GM12878 (cell line): Measurements from ENCODE around the gene DRC1. TPM values are rescaled to one million over a fixed set of nuclear protein-coding genes. Genes with fewer than 3 reads are reported as not detected.

Experiments used
- ATAC-seq: fragments of 200-7000 bp; cut with Tn5 transposase; 3 replicates; pipeline ENCODE4 v1.9.1; 2020; ENCODE audit warnings: mild to moderate bottlenecking, moderate library complexity
- BruUV-seq: library from RNA; stranded (reverse); fragments of 400-500 nt; replicated peaks from 2 replicates; lab custom pipeline; 2021; lab: Mats Ljungman, UMichigan
- CTCF ChIA-PET: fragments of 300-600 bp; sonication (Branson Sonifier 250); formaldehyde crosslinking; extraction: SDS; loops from one replicate; lab custom pipeline; 2021; ENCODE audit warnings: inconsistent platforms; lab: Yijun Ruan, JAX
- POLR2A ChIA-PET: fragments of 350-600 bp; formaldehyde crosslinking; extraction: SDS; loops from one replicate; lab custom pipeline; 2021; ENCODE audit warnings: inconsistent platforms; lab: Charles Lee
- RAD21 ChIA-PET: fragments of 300-600 bp; sonication (Branson Sonifier 250); formaldehyde crosslinking; loops from one replicate; lab custom pipeline; 2023; ENCODE audit warnings: antibody characterized with exemption; ENCODE audit not compliant: unreplicated experiment; lab: Charles Lee
- SMC1A ChIA-PET: fragments of 300-600 bp; sonication (Branson Sonifier 250); formaldehyde crosslinking; loops from one replicate; lab custom pipeline; 2023; ENCODE audit not compliant: unreplicated experiment, uncharacterized antibody; lab: Charles Lee
- DNase-seq: peaks from one replicate; pipeline ENCODE4 v3.0.0-alpha.2; 2011; ENCODE audit warnings: low read depth, low spot score
- FAIRE-seq: peaks from 3 replicates; lab custom pipeline; 2011; peaks lifted over from hg19 to GRCh38; lab: Jason Lieb, UNC
- H2AFZ ChIP-seq: 2 replicates; pipeline ENCODE4 v1.6.0; 2011; ENCODE audit warnings: low read depth, low read length, control low read depth; ENCODE audit not compliant: control insufficient read depth
- H3K27ac ChIP-seq: 2 replicates; pipeline ENCODE4 v1.5.1; 2011; ENCODE audit warnings: control low read depth; ENCODE audit not compliant: control insufficient read depth, insufficient read depth
- H3K27me3 ChIP-seq, 2 experiments: replicated peaks in 1 of 2; 2 replicates each; pipeline versions ENCODE4 v1.6.0 to v1.6.1; 2011; ENCODE audit warnings: low read length in 1 of 2; ENCODE audit not compliant: control insufficient read depth in 2 of 2, insufficient read depth in 2 of 2
- H3K36me3 ChIP-seq, 2 experiments: 2 replicates each; pipeline ENCODE4 v1.5.1; 2011; ENCODE audit warnings: low read length in 1 of 2; ENCODE audit not compliant: control insufficient read depth in 2 of 2, insufficient read depth in 2 of 2
- H3K4me1 ChIP-seq: 2 replicates; pipeline ENCODE4 v1.6.1; 2011; ENCODE audit warnings: mild to moderate bottlenecking, low read length, moderate library complexity, mixed read lengths; ENCODE audit not compliant: control insufficient read depth, insufficient read depth
- H3K4me2 ChIP-seq: 2 replicates; pipeline ENCODE4 v1.6.0; 2011; ENCODE audit warnings: control low read depth; ENCODE audit not compliant: control insufficient read depth, insufficient read depth
- H3K4me3 ChIP-seq: fragments of 200-600 bp; sonication (generic); 2 replicates; pipeline ENCODE4 v1.5.1; 2016
- H3K79me2 ChIP-seq: 2 replicates; pipeline ENCODE4 v1.6.0; 2011; ENCODE audit warnings: low read length; ENCODE audit not compliant: control insufficient read depth, insufficient read depth
- H3K9ac ChIP-seq: 2 replicates; pipeline ENCODE4 v1.8.0; 2011; ENCODE audit warnings: low read length, control low read depth, mixed read lengths; ENCODE audit not compliant: control insufficient read depth, insufficient read depth
- H3K9me3 ChIP-seq: replicated peaks from 3 replicates; pipeline ENCODE4 v1.5.1; 2011; ENCODE audit warnings: mild to moderate bottlenecking, low read length; ENCODE audit not compliant: control insufficient read depth, insufficient read depth
- H4K20me1 ChIP-seq: 2 replicates; pipeline ENCODE4 v1.6.0; 2011; ENCODE audit not compliant: control insufficient read depth, insufficient read depth
- CBX5 ChIP-seq: sonication (generic); IDR thresholded peaks from 2 replicates; pipeline ENCODE4 v1.6.1; 2016; ENCODE audit warnings: low read depth, moderate library complexity, mild to moderate bottlenecking, inconsistent platforms
- CREB1 ChIP-seq: IDR thresholded peaks from 2 replicates; pipeline ENCODE4 v1.6.1; 2012; ENCODE audit warnings: low read depth, mild to moderate bottlenecking, inconsistent platforms
- DPF2 ChIP-seq: fragments of 450-650 bp; IDR thresholded peaks from 2 replicates; pipeline ENCODE4 v1.6.1; 2017; ENCODE audit warnings: mild to moderate bottlenecking
- HDAC2 ChIP-seq: fragments of 200-600 bp; sonication (generic); IDR thresholded peaks from 2 replicates; pipeline ENCODE4 v1.6.1; 2017
- HDGF ChIP-seq: fragments of 450-650 bp; IDR thresholded peaks from 2 replicates; pipeline ENCODE4 v1.6.1; 2016; ENCODE audit warnings: antibody characterized with exemption
- IRF4 ChIP-seq: IDR thresholded peaks from 2 replicates; pipeline ENCODE4 v1.6.1; 2011; ENCODE audit warnings: low read depth, low read length
- KAT2A ChIP-seq: conservative IDR thresholded peaks from 2 replicates; pipeline ENCODE4 v1.6.1; 2011; ENCODE audit warnings: low read depth, low read length; ENCODE audit not compliant: control insufficient read depth
- MYC ChIP-seq: IDR thresholded peaks from 2 replicates; pipeline ENCODE4 v1.6.1; 2011; ENCODE audit warnings: mild to moderate bottlenecking, low read length, moderate library complexity, inconsistent platforms; ENCODE audit not compliant: insufficient read depth, insufficient replicate concordance, insufficient read length, severe bottlenecking
- NFXL1 ChIP-seq: fragments of 450-650 bp; IDR thresholded peaks from 2 replicates; pipeline ENCODE4 v1.6.1; 2017; ENCODE audit warnings: antibody characterized with exemption, mild to moderate bottlenecking, borderline replicate concordance
- STAT1 ChIP-seq: fragments of 450-650 bp; conservative IDR thresholded peaks from 2 replicates; pipeline ENCODE4 v1.6.1; 2014; ENCODE audit warnings: antibody characterized with exemption, mild to moderate bottlenecking
- SUZ12 ChIP-seq: fragments of 200-600 bp; sonication (generic); IDR thresholded peaks from one replicate; pipeline ENCODE4 v1.6.1; 2018; ENCODE audit warnings: antibody characterized with exemption, mild to moderate bottlenecking; ENCODE audit not compliant: unreplicated experiment
- YBX1 ChIP-seq: fragments of 450-650 bp; IDR thresholded peaks from 2 replicates; pipeline ENCODE4 v1.6.1; 2016; ENCODE audit warnings: antibody characterized with exemption
- ZNF384 ChIP-seq: IDR thresholded peaks from 2 replicates; pipeline ENCODE4 v1.6.1; 2012; ENCODE audit warnings: low read depth, mild to moderate bottlenecking, low read length, improper control_type of control experiment, borderline replicate concordance
- WGBS: methylation state at CpG from one replicate; pipeline ENCODE4 v1.1.6; 2016; ENCODE audit warnings: low lambda C conversion rate; ENCODE audit not compliant: insufficient replicate concordance, insufficient coverage; ENCODE audit errors: missing lambda C conversion rate; 5-methylcytosine and 5-hydroxymethylcytosine counted together
- in situ Hi-C: fragments of 300-500 bp; cut with MboI; formaldehyde crosslinking; loops from 9 replicates; pipeline ENCODE4 v1.14.3; 2018; ENCODE audit warnings: mixed read lengths
- intact Hi-C: fragments of 100-400 bp; cut with micrococcal nuclease; formaldehyde crosslinking; loops from one replicate; pipeline ENCODE4 v1.14.2; 2022; ENCODE audit not compliant: unreplicated experiment
- polyA plus RNA-seq, 11 experiments: library from polyadenylated mRNA; depleted of rRNA in 4 of 11; unstranded in 6 of 11; stranded (reverse) in 5 of 11; fragments of >200 nt; fragmentation: Nextera tagmentation in 4 of 11; fragmentation: Illumina TruSeq in 1 of 11; extraction: Ambion mirVana in 4 of 11; extraction: Trizol in 1 of 11; gene quantifications; 1 replicate in 1 of 11; 2 replicates in 10 of 11; pipeline versions ENCODE4 v1.2.1 to v1.2.3, GENCODE V29; 2011 to 2016; ENCODE audit warnings: inconsistent platforms in 2 of 11, missing spikeins in 2 of 11, low read depth in 1 of 11
- total RNA-seq, 4 experiments: library from RNA; depleted of rRNA in 3 of 4; stranded (reverse); fragments of >200 nt in 3 of 4; fragmentation: Illumina TruSeq in 1 of 4; extraction: Trizol in 1 of 4; gene quantifications; 2 replicates each; pipeline versions ENCODE4 v1.2.1 to v1.2.3, GENCODE V29; 2013 to 2021
- TF ChIP-seq, protein P1 (sequence below): fragments of 450-650 bp; IDR thresholded peaks from 2 replicates; pipeline ENCODE4 v1.6.1; 2017; ENCODE audit warnings: borderline replicate concordance
- TF ChIP-seq, protein P2 (sequence below): fragments of 450-650 bp; IDR thresholded peaks from 2 replicates; pipeline ENCODE4 v1.6.1; 2017; ENCODE audit warnings: mild to moderate bottlenecking, low read depth, inconsistent platforms; ENCODE audit not compliant: poor library complexity, severe bottlenecking
- TF ChIP-seq, protein P3 (sequence below): fragments of 450-650 bp; IDR thresholded peaks from 2 replicates; pipeline ENCODE4 v1.6.1; 2017; ENCODE audit warnings: mild to moderate bottlenecking

The DRC1 gene
- total and polyA plus RNA-seq, 10 of the 15 experiments (the other 5 are each of a cell fraction or from before 2014, with no cell fraction given): 0.03 TPM; not detected in 9

DNA sequence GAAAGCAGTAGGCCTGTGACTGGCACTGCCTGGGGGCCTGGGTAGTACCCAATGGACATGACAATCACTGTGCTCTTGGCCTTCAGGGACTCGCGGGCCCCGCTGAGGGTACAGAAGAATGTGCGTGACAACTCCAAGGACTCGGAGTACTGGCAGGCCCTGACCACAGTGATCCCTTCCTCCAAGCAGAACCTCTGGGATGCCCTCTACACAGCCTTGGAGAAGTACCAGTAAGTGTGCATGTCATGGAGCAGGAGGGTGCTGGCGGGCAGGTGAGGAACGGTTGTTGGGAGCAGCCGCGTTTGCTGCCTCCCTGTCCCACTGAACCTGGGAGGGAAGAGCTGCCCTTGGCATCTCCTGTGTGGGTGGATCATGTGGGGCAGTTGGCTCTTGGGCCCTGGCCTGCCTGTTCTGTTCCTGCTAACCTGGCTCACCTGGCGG is 52.9 kb downstream of the DRC1 start:
- Histone ChIP-seq H3K27ac (no peak overlapping the region), H2AFZ (no peak overlapping the region), H3K27me3 (peaks cover 0 to 2% of the 10 kb centered on the region in 2 experiments; a peak in 1 of 4 replicates), H3K36me3 (no peaks in the 10 kb centered on the region), H3K9me3 (no peaks in the 10 kb centered on the region), H4K20me1 (no peaks in the 10 kb centered on the region), H3K4me3 (no peak overlapping the region), H3K9ac (no peak overlapping the region), H3K4me1 (no peaks in the 10 kb centered on the region), H3K79me2 (no peaks in the 10 kb centered on the region), H3K4me2 (no peak overlapping the region)
- DNase-seq: no peak
- in situ Hi-C loops: no loop called here
- ATAC-seq: no peak
- ChIA-PET POLR2A (no interaction called here), SMC1A (no interaction called here), CTCF (no interaction called here), RAD21 (no interaction called here)
- intact Hi-C loops: no loop called here
- no TSS peak for BruUV-seq
- 82% methylated on average over 10 of the region's 10 CpGs for WGBS
- TF ChIP-seq SUZ12 (no peak), MYC (no peak), CBX5 (no peak), NFXL1 (no peak), IRF4 (no peak), HDGF (no peak), STAT1 (no peak), HDAC2 (no peak), KAT2A (no peak), YBX1 (no peak), CREB1 (no peak), ZNF384 (no peak), DPF2 (no peak)
- TF ChIP-seq, protein P1, sequence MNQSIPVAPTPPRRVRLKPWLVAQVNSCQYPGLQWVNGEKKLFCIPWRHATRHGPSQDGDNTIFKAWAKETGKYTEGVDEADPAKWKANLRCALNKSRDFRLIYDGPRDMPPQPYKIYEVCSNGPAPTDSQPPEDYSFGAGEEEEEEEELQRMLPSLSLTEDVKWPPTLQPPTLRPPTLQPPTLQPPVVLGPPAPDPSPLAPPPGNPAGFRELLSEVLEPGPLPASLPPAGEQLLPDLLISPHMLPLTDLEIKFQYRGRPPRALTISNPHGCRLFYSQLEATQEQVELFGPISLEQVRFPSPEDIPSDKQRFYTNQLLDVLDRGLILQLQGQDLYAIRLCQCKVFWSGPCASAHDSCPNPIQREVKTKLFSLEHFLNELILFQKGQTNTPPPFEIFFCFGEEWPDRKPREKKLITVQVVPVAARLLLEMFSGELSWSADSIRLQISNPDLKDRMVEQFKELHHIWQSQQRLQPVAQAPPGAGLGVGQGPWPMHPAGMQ: no peak
- TF ChIP-seq, protein P2, sequence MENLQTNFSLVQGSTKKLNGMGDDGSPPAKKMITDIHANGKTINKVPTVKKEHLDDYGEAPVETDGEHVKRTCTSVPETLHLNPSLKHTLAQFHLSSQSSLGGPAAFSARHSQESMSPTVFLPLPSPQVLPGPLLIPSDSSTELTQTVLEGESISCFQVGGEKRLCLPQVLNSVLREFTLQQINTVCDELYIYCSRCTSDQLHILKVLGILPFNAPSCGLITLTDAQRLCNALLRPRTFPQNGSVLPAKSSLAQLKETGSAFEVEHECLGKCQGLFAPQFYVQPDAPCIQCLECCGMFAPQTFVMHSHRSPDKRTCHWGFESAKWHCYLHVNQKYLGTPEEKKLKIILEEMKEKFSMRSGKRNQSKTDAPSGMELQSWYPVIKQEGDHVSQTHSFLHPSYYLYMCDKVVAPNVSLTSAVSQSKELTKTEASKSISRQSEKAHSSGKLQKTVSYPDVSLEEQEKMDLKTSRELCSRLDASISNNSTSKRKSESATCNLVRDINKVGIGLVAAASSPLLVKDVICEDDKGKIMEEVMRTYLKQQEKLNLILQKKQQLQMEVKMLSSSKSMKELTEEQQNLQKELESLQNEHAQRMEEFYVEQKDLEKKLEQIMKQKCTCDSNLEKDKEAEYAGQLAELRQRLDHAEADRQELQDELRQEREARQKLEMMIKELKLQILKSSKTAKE: no peak
- TF ChIP-seq, protein P3, sequence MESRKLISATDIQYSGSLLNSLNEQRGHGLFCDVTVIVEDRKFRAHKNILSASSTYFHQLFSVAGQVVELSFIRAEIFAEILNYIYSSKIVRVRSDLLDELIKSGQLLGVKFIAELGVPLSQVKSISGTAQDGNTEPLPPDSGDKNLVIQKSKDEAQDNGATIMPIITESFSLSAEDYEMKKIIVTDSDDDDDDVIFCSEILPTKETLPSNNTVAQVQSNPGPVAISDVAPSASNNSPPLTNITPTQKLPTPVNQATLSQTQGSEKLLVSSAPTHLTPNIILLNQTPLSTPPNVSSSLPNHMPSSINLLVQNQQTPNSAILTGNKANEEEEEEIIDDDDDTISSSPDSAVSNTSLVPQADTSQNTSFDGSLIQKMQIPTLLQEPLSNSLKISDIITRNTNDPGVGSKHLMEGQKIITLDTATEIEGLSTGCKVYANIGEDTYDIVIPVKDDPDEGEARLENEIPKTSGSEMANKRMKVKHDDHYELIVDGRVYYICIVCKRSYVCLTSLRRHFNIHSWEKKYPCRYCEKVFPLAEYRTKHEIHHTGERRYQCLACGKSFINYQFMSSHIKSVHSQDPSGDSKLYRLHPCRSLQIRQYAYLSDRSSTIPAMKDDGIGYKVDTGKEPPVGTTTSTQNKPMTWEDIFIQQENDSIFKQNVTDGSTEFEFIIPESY: no peak
- FAIRE-seq: no peak
